GM12878 (cell line): Measurements from ENCODE around the gene CASK. TPM values are rescaled to one million over a fixed set of nuclear protein-coding genes. Genes with fewer than 3 reads are reported as not detected.

Experiments
- ATAC-seq: fragments of 200-7000 bp; cut with Tn5 transposase; 3 replicates; pipeline ENCODE4 v1.9.1; 2020; ENCODE audit warnings: mild to moderate bottlenecking, moderate library complexity
- BruUV-seq: library from RNA; stranded (reverse); fragments of 400-500 nt; replicated peaks from 2 replicates; lab custom pipeline; 2021; lab: Mats Ljungman, UMichigan
- CTCF ChIA-PET: fragments of 300-600 bp; sonication (Branson Sonifier 250); formaldehyde crosslinking; extraction: SDS; loops from one replicate; lab custom pipeline; 2021; ENCODE audit warnings: inconsistent platforms; lab: Yijun Ruan, JAX
- POLR2A ChIA-PET: fragments of 350-600 bp; formaldehyde crosslinking; extraction: SDS; loops from one replicate; lab custom pipeline; 2021; ENCODE audit warnings: inconsistent platforms; lab: Charles Lee
- RAD21 ChIA-PET: fragments of 300-600 bp; sonication (Branson Sonifier 250); formaldehyde crosslinking; loops from one replicate; lab custom pipeline; 2023; ENCODE audit warnings: antibody characterized with exemption; ENCODE audit not compliant: unreplicated experiment; lab: Charles Lee
- SMC1A ChIA-PET: fragments of 300-600 bp; sonication (Branson Sonifier 250); formaldehyde crosslinking; loops from one replicate; lab custom pipeline; 2023; ENCODE audit not compliant: unreplicated experiment, uncharacterized antibody; lab: Charles Lee
- DNase-seq: peaks from one replicate; pipeline ENCODE4 v3.0.0-alpha.2; 2011; ENCODE audit warnings: low read depth, low spot score
- FAIRE-seq: peaks from 3 replicates; lab custom pipeline; 2011; peaks lifted over from hg19 to GRCh38; lab: Jason Lieb, UNC
- H2AFZ ChIP-seq: 2 replicates; pipeline ENCODE4 v1.6.0; 2011; ENCODE audit warnings: low read depth, low read length, control low read depth; ENCODE audit not compliant: control insufficient read depth
- H3K27ac ChIP-seq: 2 replicates; pipeline ENCODE4 v1.5.1; 2011; ENCODE audit warnings: control low read depth; ENCODE audit not compliant: control insufficient read depth, insufficient read depth
- H3K27me3 ChIP-seq, 2 experiments: replicated peaks in 1 of 2; 2 replicates each; pipeline versions ENCODE4 v1.6.0 to v1.6.1; 2011; ENCODE audit warnings: low read length in 1 of 2; ENCODE audit not compliant: control insufficient read depth in 2 of 2, insufficient read depth in 2 of 2
- H3K36me3 ChIP-seq, 2 experiments: 2 replicates each; pipeline ENCODE4 v1.5.1; 2011; ENCODE audit warnings: low read length in 1 of 2; ENCODE audit not compliant: control insufficient read depth in 2 of 2, insufficient read depth in 2 of 2
- H3K4me1 ChIP-seq: 2 replicates; pipeline ENCODE4 v1.6.1; 2011; ENCODE audit warnings: mild to moderate bottlenecking, low read length, moderate library complexity, mixed read lengths; ENCODE audit not compliant: control insufficient read depth, insufficient read depth
- H3K4me2 ChIP-seq: 2 replicates; pipeline ENCODE4 v1.6.0; 2011; ENCODE audit warnings: control low read depth; ENCODE audit not compliant: control insufficient read depth, insufficient read depth
- H3K4me3 ChIP-seq: fragments of 200-600 bp; sonication (generic); 2 replicates; pipeline ENCODE4 v1.5.1; 2016
- H3K79me2 ChIP-seq: 2 replicates; pipeline ENCODE4 v1.6.0; 2011; ENCODE audit warnings: low read length; ENCODE audit not compliant: control insufficient read depth, insufficient read depth
- H3K9ac ChIP-seq: 2 replicates; pipeline ENCODE4 v1.8.0; 2011; ENCODE audit warnings: low read length, control low read depth, mixed read lengths; ENCODE audit not compliant: control insufficient read depth, insufficient read depth
- H3K9me3 ChIP-seq: replicated peaks from 3 replicates; pipeline ENCODE4 v1.5.1; 2011; ENCODE audit warnings: mild to moderate bottlenecking, low read length; ENCODE audit not compliant: control insufficient read depth, insufficient read depth
- H4K20me1 ChIP-seq: 2 replicates; pipeline ENCODE4 v1.6.0; 2011; ENCODE audit not compliant: control insufficient read depth, insufficient read depth
- BRCA1 ChIP-seq: IDR thresholded peaks from 2 replicates; pipeline ENCODE4 v1.6.1; 2011; ENCODE audit warnings: low read depth, low read length, improper control_type of control experiment
- CUX1 ChIP-seq: IDR thresholded peaks from 2 replicates; pipeline ENCODE4 v1.6.1; 2012; ENCODE audit warnings: improper control_type of control experiment, low read depth, low read length; ENCODE audit not compliant: insufficient replicate concordance
- JUNB ChIP-seq: IDR thresholded peaks from 2 replicates; pipeline ENCODE4 v1.6.1; 2016; ENCODE audit warnings: antibody characterized with exemption, mild to moderate bottlenecking
- NKRF ChIP-seq: fragments of 450-650 bp; conservative IDR thresholded peaks from 2 replicates; pipeline ENCODE4 v1.6.1; 2017; ENCODE audit warnings: mild to moderate bottlenecking, moderate library complexity
- NR2C1 ChIP-seq: fragments of 450-650 bp; IDR thresholded peaks from 2 replicates; pipeline ENCODE4 v1.6.1; 2017; ENCODE audit warnings: antibody characterized with exemption, mild to moderate bottlenecking, moderate library complexity
- PRDM15 ChIP-seq: fragments of 450-650 bp; formaldehyde crosslinking; IDR thresholded peaks from 2 replicates; pipeline ENCODE4 v1.4.0; 2020; ENCODE audit warnings: mild to moderate bottlenecking, moderate library complexity
- RB1 ChIP-seq: fragments of 450-650 bp; formaldehyde crosslinking; IDR thresholded peaks from 2 replicates; pipeline ENCODE4 v1.6.1; 2017; ENCODE audit warnings: mild to moderate bottlenecking, borderline replicate concordance
- USF2 ChIP-seq: IDR thresholded peaks from 2 replicates; pipeline ENCODE4 v1.6.1; 2011; ENCODE audit warnings: low read depth, low read length, improper control_type of control experiment, borderline replicate concordance
- ZNF207 ChIP-seq: fragments of 450-650 bp; IDR thresholded peaks from 2 replicates; pipeline ENCODE4 v1.6.1; 2014; ENCODE audit warnings: antibody characterized with exemption, mild to moderate bottlenecking, borderline replicate concordance
- WGBS: methylation state at CpG from one replicate; pipeline ENCODE4 v1.1.6; 2016; ENCODE audit warnings: low lambda C conversion rate; ENCODE audit not compliant: insufficient replicate concordance, insufficient coverage; ENCODE audit errors: missing lambda C conversion rate; 5-methylcytosine and 5-hydroxymethylcytosine counted together
- in situ Hi-C: fragments of 300-500 bp; cut with MboI; formaldehyde crosslinking; loops from 9 replicates; pipeline ENCODE4 v1.14.3; 2018; ENCODE audit warnings: mixed read lengths
- intact Hi-C: fragments of 100-400 bp; cut with micrococcal nuclease; formaldehyde crosslinking; loops from one replicate; pipeline ENCODE4 v1.14.2; 2022; ENCODE audit not compliant: unreplicated experiment
- polyA plus RNA-seq, 11 experiments: library from polyadenylated mRNA; depleted of rRNA in 4 of 11; unstranded in 6 of 11; stranded (reverse) in 5 of 11; fragments of >200 nt; fragmentation: Nextera tagmentation in 4 of 11; fragmentation: Illumina TruSeq in 1 of 11; extraction: Ambion mirVana in 4 of 11; extraction: Trizol in 1 of 11; gene quantifications; 1 replicate in 1 of 11; 2 replicates in 10 of 11; pipeline versions ENCODE4 v1.2.1 to v1.2.3, GENCODE V29; 2011 to 2016; ENCODE audit warnings: inconsistent platforms in 2 of 11, missing spikeins in 2 of 11, low read depth in 1 of 11
- total RNA-seq, 4 experiments: library from RNA; depleted of rRNA in 3 of 4; stranded (reverse); fragments of >200 nt in 3 of 4; fragmentation: Illumina TruSeq in 1 of 4; extraction: Trizol in 1 of 4; gene quantifications; 2 replicates each; pipeline versions ENCODE4 v1.2.1 to v1.2.3, GENCODE V29; 2013 to 2021

The CASK gene
- total and polyA plus RNA-seq, 10 of the 15 experiments (the other 5 are each of a cell fraction or from before 2014, with no cell fraction given) = 0.60 to 45.9 (median 4.8) TPM

GRCh38 chrX:41553688-41554087, 369.7 kb downstream of the CASK start:
- Histone ChIP-seq H3K27me3 (no peaks in the 10 kb centered on the region), H3K4me3 (no peak overlapping the region), H3K27ac (no peak overlapping the region), H3K9me3 (no peaks in the 10 kb centered on the region), H4K20me1 (no peaks in the 10 kb centered on the region), H3K79me2 (no peaks in the 10 kb centered on the region), H3K4me1 (no peaks in the 10 kb centered on the region), H3K36me3 (no peaks in the 10 kb centered on the region; a peak in 1 of 4 replicates), H2AFZ (no peak overlapping the region), H3K4me2 (no peak overlapping the region), H3K9ac (no peak overlapping the region)
- ATAC-seq (no peak), FAIRE-seq (no peak), DNase-seq (no peak)
- ChIA-PET SMC1A (interaction anchor here (0.6 kb wide), 1 partner anchor 35 kb away, joined by 3 read pairs; no protein-coding TSS in a partner anchor), POLR2A (no interaction called here), RAD21 (no interaction called here), CTCF (interaction anchor here (0.6 to 1.1 kb wide), 5 partner anchors 9 to 206 kb away, joined by 3 read pairs; no protein-coding TSS in a partner anchor)
- intact Hi-C loops (no loop called here), in situ Hi-C loops (no loop called here)
- WGBS = 51% methylated on average over 6 of the region's 6 CpGs
- no TSS peak for BruUV-seq
- TF ChIP-seq NKRF = no peak
- TF ChIP-seq ZNF207 = no peak
- TF ChIP-seq CUX1 = no peak
- no peak for TF ChIP-seq JUNB
- TF ChIP-seq USF2 = no peak
- TF ChIP-seq BRCA1 = no peak
- TF ChIP-seq RB1 = no peak
- no peak for TF ChIP-seq NR2C1
- no peak for TF ChIP-seq PRDM15 (CRISPR knock-in tag)
